Measurements from ENCODE around the gene DAZAP1. TPM values are rescaled to one million over a fixed set of nuclear protein-coding genes. Genes with fewer than 3 reads are reported as not detected.
"Not testable (repeated sequence)": the region's sequence is repeated elsewhere in the genome, so short reads cannot be mapped to it uniquely, and the experiment has no call there.

The DAZAP1 gene
- polyA plus RNA-seq, 3 donors = 69.2 to 70.7 (median 69.7) TPM

GRCh38 chr19:1409204-1410005 is 2.0 kb downstream of the DAZAP1 start:
- DNase-seq (ENCODE audit: low read depth in 3 of 3, low spot score in 2 of 3) = no peak

GRCh38 chr19:1410136-1410786 is 2.9 kb downstream of the DAZAP1 start:
- no peak for DNase-seq (ENCODE audit: low read depth in 3 of 3, low spot score in 2 of 3)

GRCh38 chr19:1410789-1411188 is 3.4 kb downstream of the DAZAP1 start:
- DNase-seq (ENCODE audit: low read depth in 3 of 3, low spot score in 2 of 3) = no peak

- DNase-seq (ENCODE audit: low read depth in 3 of 3, low spot score in 2 of 3) = no peak
Measured at GRCh38 chr19:1411255-1412191, 4.1 kb downstream of the DAZAP1 start.

- DNase-seq (ENCODE audit: low read depth in 3 of 3, low spot score in 2 of 3) = no peak
Measured at GRCh38 chr19:1412323-1412923, 5.0 kb downstream of the DAZAP1 start.

- no peak for DNase-seq (ENCODE audit: low read depth in 3 of 3, low spot score in 2 of 3)
Measured at GRCh38 chr19:1412995-1413800, 5.8 kb downstream of the DAZAP1 start.

- no peak for DNase-seq (ENCODE audit: low read depth in 3 of 3, low spot score in 2 of 3)
Measured at GRCh38 chr19:1416014-1416841, 8.8 kb downstream of the DAZAP1 start.

GRCh38 chr19:1417145-1417544 is 9.8 kb downstream of the DAZAP1 start:
- DNase-seq (ENCODE audit: low read depth in 3 of 3, low spot score in 2 of 3) = no peak

GRCh38 chr19:1417681-1418495 is 10.5 kb downstream of the DAZAP1 start:
- no peak for DNase-seq (ENCODE audit: low read depth in 3 of 3, low spot score in 2 of 3)

GRCh38 chr19:1418496-1418775 is 11.1 kb downstream of the DAZAP1 start:
- DNase-seq (ENCODE audit: low read depth in 3 of 3, low spot score in 2 of 3) = no peak

- no peak for DNase-seq (ENCODE audit: low read depth in 3 of 3, low spot score in 2 of 3)
Measured at GRCh38 chr19:1418951-1419738, 11.8 kb downstream of the DAZAP1 start.

- not testable (repeated sequence) for DNase-seq (ENCODE audit: low read depth in 3 of 3, low spot score in 2 of 3)
Measured at GRCh38 chr19:1420085-1420484, 12.7 kb downstream of the DAZAP1 start.

GRCh38 chr19:1420590-1420989 is 13.2 kb downstream of the DAZAP1 start:
- DNase-seq (ENCODE audit: low read depth in 3 of 3, low spot score in 2 of 3) = no peak

- DNase-seq (ENCODE audit: low read depth in 3 of 3, low spot score in 2 of 3) = no peak
Measured at GRCh38 chr19:1421218-1421957, 14.0 kb downstream of the DAZAP1 start.

- DNase-seq (ENCODE audit: low read depth in 3 of 3, low spot score in 2 of 3) = no peak
Measured at GRCh38 chr19:1421958-1422305, 14.5 kb downstream of the DAZAP1 start.

GRCh38 chr19:1422360-1422759 is 15.0 kb downstream of the DAZAP1 start:
- DNase-seq (ENCODE audit: low read depth in 3 of 3, low spot score in 2 of 3) = no peak

- no peak for DNase-seq (ENCODE audit: low read depth in 3 of 3, low spot score in 2 of 3)
Measured at GRCh38 chr19:1422943-1423342, 15.6 kb downstream of the DAZAP1 start.

Data from right renal cortex interstitium (tissue), 3 donors.